ENCODE measurements around the gene HSPG2.

Gene HSPG2

DNA sequence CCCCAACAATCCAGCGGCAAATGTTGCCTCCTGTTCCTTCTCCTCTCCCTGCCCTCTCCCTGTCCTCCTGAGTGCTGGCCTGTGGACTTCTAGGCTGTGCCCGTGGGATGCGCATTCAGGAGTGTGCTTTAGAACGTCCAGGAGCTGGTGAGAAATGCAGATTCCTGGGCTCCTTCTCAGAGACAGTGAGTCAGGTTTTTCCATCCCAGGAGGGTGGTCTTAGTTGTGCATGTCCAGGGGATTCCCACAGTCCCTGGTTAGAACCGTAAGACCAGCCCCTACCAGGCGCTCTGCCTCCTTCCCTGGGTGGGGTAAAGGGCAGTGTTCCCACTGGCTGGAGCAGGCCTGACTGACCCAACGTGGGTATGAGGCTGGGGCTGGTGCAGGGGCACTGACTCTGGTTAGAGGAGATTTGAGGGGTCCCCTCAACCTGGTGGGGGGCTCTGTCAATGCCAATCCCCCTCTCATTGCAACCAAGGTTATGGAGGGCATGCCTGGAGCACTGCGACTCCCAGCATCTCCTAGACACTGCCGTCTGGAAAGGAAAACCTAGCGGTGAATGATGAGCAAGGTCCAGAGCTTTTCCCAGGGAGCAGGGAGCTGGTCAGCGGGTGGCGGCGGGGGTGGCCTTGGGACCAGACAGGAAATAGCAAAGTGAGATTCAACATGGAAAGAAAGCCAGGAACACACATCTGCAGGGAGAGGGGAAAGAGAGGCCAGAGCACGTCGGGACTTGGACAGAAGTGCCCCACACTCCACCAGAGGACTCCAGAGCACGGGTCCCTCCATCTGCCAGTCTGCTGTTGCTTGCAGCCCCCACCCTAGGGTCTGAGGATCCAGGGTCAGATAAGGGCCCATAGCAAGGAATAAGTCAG lies 38.5 kb downstream of the HSPG2 start:
- DNase-seq (ENCODE audit: low spot score) = no peak

DNA sequence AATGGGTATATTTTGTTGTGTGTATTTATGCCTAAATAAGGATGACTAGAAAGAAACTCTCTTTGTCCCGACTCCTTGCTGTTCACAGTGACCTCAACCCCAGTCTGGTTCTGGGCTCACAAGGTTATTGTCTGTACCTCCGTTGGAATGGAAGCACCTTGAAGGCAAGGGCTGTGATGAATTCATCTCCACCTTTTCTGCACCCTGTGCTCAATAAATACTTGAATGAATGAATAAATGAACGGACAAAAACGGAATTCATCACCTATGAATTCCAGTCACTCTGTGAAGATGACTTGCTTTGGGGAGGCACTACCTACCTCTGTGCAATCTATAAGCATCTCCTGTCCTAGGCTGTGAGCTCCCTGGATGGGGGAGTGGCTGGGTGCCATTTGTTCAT lies 39.3 kb downstream of the HSPG2 start:
- no peak for DNase-seq (ENCODE audit: low spot score)

DNA sequence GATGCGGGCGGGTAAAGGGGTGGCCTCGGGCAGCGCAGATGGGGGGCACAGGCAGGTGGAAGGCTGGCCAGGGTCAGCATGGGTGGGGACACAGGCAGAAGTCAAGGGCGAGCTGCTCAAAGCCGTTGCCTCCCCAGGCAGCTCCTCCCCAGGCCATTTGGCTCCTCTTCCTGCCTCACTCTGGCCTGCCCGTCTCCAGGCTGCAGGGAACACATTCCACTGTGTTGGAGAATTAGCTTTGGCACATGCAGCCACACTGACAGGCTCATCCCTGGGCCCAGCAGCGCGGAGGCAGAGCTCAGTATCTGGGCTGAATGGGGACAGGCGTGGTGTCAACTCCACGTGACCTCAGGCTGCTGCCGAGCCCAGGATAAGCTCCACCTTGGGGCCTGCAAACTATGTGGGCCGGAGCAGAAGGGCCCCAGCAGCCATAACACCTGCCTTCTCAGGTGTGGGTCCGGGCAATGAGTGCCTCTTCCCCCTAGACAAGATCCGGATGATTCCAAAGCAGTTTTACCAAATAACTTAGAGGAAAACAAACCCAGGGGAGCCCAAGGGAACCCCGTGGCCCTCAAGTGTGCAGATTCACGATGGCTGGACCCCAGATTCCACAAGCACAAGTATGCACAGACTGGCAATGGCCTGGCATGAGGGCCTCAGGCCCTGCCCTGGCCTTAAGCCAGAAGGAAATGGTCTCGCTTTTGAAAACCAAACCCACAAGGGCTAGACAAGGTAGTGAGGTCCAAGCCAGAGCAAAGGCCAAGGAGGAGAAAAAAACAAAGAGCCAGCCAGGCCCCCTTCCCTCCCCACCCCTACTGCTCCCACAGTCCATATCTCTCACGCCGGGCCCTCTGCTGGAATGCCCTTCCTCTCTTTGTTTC lies 40.2 kb downstream of the HSPG2 start:
- DNase-seq (ENCODE audit: low spot score) = no peak

DNA sequence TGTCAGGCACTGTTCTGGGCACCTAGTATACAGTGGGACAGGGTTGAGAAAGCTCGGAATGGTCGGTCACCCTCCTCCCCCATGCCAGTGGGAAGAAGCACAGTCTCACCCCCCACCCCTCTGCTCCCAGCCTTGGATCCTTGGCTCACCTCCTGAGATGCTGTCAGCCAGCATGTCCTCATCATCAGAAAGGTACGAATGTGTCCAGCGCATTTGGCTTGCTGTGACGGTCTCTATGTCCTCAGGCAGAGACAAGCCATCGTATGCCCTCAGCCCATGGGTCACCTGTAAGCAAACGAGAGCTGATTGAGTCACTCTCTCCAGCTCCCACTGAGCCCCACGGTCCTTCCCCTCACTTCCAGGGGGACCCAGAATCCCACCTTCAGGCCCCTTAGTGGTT lies 41.1 kb downstream of the HSPG2 start:
- no peak for DNase-seq (ENCODE audit: low spot score)

DNA sequence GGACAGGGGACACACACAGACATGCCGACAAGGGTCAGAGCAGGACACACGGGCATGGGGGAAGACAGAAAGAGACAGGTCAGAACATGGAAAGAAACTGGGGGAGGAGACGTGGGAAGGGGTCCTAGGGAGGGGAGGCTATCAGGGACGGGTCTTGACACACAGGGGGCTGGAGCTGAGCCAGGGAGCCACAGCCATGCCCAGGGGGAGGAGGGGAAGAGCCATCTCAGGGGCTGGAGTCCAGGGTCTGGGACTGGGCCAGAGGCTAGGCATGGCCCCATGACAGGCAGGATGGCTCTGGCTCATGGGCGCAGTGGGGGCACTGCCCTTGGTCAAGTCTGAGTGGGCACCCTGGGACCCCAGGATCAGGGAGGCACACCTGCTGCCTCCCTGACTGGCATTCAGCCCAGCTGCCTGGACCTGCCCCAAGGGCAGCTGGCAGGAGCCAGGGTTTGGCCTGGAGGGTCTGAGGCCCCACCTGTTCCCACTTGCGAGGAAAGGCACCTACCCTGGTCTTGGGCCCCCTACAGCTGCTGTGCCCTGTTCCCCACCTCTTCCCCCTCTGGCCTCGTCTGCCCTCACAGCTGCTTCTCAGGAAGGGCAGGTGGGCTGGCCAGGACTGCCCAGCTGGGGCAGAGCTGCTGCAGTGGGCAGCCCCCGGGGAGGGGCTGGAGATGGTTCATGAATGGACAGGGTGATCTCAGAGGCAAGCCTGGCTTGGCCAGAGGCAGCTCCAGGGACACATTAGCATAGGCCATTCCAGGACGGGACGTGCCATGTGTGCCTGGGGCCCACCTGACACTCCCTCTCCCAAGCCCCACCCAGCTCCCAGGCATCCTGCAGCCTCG lies 42.9 kb downstream of the HSPG2 start:
- DNase-seq (ENCODE audit: low spot score) = no peak

DNA sequence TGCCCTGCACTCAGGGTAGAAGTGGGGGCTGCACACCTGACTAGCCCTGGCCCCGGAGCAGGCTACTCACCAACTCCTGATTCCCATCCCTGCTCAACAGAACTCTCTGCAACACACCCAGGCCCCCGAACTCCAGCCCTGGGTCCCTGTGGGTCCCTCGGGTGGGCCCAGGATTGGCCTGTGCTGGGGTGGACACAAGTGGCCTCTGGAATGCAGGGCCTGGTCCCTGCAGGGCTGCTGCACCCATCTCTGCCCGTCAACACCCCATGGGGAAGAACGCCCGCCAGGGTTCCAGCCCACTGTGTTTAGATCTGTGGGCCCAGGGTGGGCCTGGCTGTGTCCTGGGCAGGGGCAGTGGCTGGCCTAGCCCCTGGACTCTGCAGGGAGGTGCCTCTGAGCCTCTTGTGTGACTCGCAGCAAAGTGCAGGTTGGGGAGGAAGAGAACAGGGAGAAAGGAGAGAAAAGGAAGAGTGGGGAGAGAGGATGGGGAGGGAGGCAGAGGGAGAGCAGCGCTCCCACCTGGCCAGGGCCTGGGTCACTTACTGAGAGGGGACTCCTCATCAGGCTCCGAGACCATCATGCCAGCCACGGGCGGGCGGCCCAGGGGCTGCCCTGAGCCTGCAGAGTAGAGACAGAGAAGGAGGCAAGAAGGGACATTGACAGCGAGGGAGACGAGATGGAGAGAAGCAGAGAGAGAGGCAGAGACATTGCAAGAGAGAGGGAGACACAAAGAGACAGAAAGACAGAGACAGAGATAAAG lies 43.9 kb downstream of the HSPG2 start:
- DNase-seq (ENCODE audit: low spot score) = no peak

DNA sequence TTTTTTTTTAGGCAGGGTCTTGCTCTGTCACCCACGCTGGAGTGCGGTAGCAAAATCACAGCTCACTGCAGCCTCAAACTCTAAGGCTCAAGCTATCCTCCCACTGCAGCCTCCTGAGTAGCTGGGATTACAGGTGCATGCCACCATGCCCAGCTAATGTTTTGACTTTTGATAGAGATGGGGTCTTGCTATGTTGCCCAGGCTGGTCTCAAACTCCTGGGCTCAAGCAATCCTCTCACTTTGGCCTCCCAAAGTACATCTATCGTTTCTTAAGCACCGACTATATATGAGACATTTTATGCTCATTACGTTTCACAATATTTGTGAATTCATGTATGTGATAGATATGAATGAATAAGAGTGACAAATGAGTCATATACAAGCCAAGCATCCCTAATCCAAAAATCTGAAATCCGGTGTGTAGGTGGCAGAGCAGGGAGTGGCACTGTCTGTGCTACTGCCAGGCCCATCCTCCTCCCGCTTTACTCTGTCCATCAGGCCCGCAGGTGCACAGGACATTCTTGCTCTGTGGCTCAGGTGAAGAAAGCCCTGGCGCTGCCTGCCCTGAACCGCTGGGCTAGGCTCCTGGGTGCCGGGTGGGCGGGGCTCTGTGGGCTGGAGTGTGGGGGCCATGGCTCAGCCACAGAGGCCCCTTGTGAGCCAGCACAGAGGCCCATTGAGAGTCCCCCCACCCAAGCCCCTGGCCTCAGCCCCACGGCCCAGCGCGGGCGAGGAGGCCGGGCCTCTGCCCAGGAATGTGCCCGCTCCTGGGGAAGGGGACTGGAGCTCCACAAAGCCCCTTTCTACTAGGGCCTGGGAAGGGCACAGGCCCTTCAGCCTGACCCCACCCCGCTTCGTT lies 45.3 kb downstream of the HSPG2 start:
- no peak for DNase-seq (ENCODE audit: low spot score)

DNA sequence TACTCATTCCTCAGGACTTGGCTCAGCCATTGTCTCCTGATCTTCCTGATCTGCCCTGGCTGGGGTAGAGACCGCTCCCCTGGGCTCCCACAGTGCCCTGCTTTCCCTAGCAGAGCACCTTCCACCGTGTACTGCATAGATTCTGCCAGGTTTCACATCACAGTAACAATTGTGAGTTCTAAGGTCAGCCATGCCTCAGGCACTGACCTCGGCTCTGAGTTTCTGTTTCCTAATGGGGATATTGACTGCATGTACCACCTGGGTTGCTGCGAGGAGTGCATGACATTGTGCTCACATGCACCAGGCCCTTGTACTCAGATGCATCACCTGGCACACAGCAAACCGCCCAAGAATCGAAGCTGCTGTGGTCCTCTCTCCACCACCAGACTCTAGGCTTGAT lies 46.0 kb downstream of the HSPG2 start:
- no peak for DNase-seq (ENCODE audit: low spot score)

DNA sequence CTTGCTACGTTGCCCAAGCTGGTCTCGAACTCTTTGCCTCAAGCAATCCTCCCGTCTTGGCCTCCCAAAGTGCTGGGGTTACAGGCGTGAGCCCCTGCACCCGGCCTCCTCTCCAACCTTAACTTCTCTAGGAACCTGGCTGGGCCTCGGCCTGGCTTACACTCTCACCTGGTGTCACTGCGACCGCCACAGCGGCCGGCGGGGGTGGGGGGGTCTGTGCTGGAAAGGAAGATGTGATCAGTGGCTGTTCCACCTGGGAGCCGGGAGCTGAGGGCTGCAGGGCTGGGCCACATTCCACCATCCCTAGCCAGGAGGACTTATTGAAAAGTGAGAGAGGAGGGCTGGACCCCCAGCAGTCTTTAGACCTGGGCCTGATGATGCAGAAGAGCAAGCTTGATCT lies 48.6 kb downstream of the HSPG2 start:
- DNase-seq (ENCODE audit: low spot score) = no peak

DNA sequence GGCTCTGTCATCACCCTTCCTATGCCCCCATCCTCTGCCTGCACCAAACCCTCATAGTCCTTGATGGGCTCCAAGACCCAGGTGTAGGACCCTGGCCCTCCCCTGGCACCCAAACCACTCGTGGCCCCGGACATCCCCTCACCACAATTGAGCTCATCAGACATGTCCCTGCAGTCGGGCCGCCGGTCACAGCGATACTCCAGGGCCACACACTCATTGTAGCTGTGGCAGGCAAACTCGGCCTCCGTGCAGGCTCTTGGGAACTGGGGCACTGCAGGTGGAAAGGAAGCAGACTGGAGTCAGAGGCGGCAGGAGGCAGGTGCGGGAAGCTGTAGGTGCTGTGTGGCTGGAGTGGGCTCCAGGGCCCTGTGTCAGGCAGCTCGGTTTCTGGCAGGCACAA lies 49.3 kb downstream of the HSPG2 start:
- no peak for DNase-seq (ENCODE audit: low spot score)

DNA sequence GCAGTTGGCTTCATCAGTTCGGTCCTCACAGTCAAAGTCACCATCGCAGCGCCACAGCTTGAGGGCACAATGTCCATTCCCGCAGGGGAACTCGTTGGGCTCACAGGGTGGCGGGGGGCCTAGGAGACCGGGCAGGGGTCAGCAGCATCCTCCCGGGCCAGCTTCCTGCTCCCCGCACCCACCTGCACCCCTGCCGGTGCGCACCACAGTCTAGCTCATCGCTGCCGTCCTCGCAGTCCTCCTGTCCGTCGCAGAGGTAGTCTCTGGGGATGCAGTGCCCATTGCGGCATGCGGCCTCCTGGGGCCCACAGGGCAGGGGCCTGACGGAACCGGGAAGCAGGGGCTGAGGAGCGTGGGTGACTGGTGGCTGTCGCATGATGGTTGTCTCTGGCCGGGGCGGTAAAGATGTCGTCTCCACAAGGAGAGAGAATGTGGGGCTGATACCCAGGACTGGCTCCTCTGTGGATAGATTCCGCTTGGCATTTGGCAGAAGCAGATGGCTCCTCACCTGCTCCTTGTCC lies 49.8 kb downstream of the HSPG2 start:
- DNase-seq (ENCODE audit: low spot score) = no peak

DNA sequence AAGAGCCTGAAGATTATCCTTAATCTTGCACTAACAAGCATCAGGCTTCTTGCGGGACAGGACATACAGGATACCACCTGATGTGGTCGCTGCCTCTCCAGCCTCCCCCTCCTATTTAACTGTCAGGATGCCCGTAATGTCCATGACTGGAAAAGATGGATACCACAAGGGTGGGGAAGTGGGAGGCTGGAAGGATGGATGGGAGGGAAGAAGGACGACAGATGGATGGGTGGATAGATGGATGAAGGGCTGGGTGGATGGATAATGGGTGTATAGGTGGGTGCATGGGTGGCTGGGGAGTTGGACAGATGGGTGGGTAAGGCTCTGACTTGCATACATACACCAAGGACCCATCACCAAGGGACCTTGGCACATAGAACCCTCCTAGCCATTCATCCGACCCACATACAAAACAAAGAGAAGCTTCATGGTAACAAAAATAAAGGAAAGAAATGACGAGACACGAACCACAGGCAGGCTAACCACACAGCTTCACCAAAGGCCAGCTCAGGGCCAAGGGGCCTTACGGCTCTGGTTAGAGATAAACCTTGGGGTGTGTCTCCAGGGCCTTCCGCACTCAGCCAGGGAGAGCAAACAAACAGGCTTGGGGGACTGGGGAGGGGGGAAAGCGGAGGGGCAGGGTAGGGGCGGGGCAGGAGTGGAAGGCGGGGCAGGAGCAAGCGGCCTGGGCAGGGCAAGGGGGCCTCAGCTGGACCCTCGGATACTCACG lies 50.5 kb downstream of the HSPG2 start:
- DNase-seq (ENCODE audit: low spot score) = no peak

DNA sequence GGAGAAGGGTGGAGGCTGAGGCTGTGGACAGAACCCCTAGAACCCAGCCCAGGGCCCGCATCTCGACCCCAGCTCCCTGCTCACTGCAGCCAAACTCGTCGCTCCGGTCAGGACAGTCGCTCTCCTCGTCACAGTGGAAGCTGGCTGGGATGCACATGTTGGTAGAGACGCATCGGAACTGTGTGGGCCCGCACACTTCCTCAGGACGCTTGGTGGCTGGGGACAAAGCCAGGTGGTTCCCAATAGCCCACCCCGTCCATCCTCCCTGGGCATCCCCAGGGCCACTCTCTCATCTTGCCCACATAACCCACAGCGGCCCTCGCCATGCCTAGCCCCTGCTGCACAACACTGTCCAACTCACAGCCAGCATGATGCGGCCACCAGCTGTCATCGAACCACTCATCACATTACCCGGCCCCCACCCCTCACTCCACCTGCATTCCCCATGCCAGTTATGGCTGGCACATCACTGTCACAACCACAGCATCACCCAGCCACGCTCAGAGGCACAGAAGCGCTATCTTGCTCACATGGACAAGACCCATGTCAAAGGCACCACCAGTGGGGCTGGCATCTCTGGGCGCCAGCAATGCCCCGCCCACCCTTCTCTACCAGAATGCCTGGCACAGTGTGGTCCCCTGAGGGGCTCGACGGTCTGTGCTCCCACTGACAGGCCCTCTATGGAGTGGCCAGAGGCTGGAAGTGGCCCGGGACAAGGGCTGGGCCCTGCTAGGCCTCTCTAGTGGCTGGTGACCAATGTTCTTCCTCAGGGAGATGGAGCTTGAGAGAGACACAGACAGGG lies 51.7 kb downstream of the HSPG2 start:
- DNase-seq (ENCODE audit: low spot score) = no peak

DNA sequence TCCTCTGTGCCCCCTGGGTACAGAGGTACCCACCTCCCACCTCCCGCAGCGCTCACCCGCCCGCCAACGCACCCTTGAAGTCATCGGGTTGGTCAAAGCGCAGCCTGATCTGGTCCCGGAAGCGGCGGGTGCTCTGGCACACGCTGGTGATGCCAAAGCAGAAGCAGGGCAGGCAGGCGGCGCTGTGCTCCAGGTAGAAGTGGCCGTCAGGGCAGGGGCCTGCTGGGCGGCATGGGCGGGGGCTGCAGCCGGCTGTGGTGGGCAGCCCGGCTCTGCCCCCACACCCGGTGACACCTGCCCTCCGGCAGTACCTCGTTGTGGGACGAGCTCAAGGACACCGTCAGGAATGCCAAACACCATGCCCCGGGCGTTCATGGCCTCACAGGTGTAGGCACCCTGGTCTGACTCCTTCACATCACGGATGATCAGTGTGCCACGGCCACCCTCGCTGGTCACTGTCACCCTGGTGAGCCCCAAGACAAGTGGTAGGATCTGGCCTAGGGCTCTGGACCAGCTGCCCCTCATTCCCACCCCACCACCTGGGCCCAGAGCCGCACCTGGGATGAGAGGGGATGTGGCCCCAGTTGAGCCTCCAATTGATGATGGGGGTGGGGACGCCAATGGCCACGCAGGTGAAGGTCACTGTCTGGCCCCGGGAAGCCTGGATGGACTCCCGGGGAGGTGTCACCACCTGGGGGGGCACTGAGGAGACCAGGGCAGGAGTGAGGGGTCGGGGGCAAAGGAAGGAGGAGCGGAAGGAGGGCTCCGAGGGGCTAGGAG lies 52.5 kb downstream of the HSPG2 start:
- no peak for DNase-seq (ENCODE audit: low spot score)

DNA sequence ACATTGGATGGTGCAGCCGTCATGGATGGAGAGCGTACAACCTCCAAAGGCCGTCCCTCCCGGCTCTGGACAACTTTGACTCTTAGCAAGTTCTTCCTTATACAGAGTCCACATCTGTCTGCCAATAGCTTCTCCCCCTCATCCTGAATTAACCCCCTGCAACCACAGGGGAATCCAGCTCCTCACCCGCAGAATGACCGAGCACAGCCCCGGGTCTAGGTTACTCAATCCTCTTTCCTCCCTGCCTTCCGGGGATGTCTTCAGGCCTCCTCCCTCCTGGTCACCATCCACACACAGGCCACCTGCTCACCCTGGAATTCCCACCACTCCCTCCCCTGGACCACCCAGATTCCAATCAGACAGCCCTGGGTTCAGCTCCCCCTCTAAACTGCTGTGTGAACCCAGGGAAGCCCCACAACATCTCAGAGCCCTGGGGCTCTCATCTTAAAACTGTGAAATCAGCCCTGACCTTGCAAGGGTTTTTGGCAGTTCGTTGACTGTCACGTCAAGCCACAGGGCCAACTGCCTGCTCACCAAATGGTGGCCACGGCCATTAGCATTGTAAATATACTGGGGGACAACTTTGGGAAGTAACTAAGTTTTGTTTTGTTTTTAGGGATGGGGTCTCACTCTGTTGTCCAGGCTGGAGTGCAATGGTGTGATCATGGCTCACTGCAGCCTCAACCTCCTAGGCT lies 54.2 kb downstream of the HSPG2 start:
- DNase-seq (ENCODE audit: low spot score) = no peak

DNA sequence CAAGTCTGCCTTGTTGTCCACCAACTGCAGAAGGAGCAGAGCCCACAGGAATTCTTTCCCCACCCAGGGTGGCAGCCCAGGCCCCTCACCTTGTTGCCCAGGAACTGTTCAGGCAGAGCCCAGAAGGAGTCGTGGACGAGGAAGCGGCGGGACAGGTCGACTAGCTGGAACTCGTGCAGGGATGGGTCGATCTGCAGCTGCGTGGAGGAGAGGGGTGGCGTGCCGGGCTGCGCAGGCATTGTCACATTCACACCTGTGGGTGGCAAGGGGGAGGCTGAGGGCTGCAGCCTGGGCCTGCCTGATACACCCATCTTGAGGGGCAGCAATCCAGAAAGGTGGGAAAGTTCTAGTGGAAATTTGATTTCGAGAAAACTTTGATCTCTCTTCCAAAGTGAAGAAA lies 55.9 kb downstream of the HSPG2 start:
- DNase-seq (ENCODE audit: low spot score) = no peak

DNA sequence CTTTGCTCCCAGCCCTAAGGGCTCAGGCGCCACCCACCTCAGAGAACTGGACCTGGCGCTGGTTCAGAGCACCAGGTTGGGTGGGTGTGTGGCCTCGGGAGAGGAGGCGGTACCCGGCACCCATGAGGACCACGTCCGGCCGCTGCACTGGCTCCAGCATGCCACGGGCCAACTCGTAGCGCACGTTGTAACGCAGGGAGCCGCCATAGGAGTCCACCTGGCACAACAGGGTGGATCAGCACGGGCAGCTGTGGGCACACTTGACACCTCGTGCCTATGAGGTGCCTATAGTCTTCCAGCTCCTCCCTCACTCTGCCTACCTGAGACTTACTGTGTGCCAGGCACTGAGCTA lies 56.5 kb downstream of the HSPG2 start:
- no peak for DNase-seq (ENCODE audit: low spot score)

Data from COLO829 (cell line).